Gastrocnemius medialis (tissue), 4 donors: ENCODE results near the gene OSMR. TPM values are rescaled to one million over a fixed set of nuclear protein-coding genes. Genes with fewer than 3 reads are reported as not detected.

Source experiments
- ATAC-seq, 2 donors: fragments of 150-250 bp; one replicate each; pipeline ENCODE4 v1.9.1; 2016
- DNase-seq, 2 donors: peaks; one replicate each; pipeline ENCODE4 v3.0.0-alpha.2; 2019
- H3K27ac ChIP-seq, 4 donors: fragments of 200-600 bp; sonication (generic); 1 replicate in 1 of 4; 2 replicates in 3 of 4; pipeline ENCODE4 v1.5.1; 2016 to 2018; ENCODE audit warnings: mild to moderate bottlenecking in 2 of 4, moderate library complexity in 1 of 4
- H3K27me3 ChIP-seq, 3 donors: fragments of 200-600 bp; sonication (generic) in 2 of 3; 1 replicate in 1 of 3; 2 replicates in 2 of 3; pipeline versions ENCODE4 v1.5.1 to v1.6.0; 2016 to 2019; ENCODE audit warnings: mild to moderate bottlenecking in 1 of 3, moderate library complexity in 1 of 3
- H3K36me3 ChIP-seq, 2 donors: fragments of 200-600 bp; sonication (generic) in 1 of 2; one replicate each; pipeline ENCODE4 v1.5.1; 2017 to 2018
- H3K4me1 ChIP-seq, 2 donors: fragments of 200-600 bp; sonication (generic) in 1 of 2; one replicate each; pipeline ENCODE4 v1.5.1; 2016 to 2017; ENCODE audit warnings: mild to moderate bottlenecking in 2 of 2
- H3K4me3 ChIP-seq, 4 donors: fragments of 200-600 bp; sonication (generic) in 3 of 4; 1 replicate in 1 of 4; 2 replicates in 3 of 4; pipeline ENCODE4 v1.5.1; 2016 to 2019; ENCODE audit warnings: mild to moderate bottlenecking in 2 of 4
- H3K9me3 ChIP-seq, 3 donors: fragments of 200-600 bp; sonication (generic) in 2 of 3; 1 replicate in 1 of 3; 2 replicates in 2 of 3; pipeline ENCODE4 v1.5.1; 2016 to 2019
- CTCF ChIP-seq, 5 experiments: fragments of 450-650 bp in 3 of 5; fragments of 200-600 bp in 2 of 5; sonication (generic) in 2 of 5; IDR thresholded peaks in 4 of 5; conservative IDR thresholded peaks in 1 of 5; 1 replicate in 4 of 5; 2 replicates in 1 of 5; pipeline ENCODE4 v1.5.1; 2016 to 2019; ENCODE audit warnings: antibody characterized with exemption in 5 of 5, mild to moderate bottlenecking in 3 of 5, moderate library complexity in 3 of 5
- POLR2A ChIP-seq, 2 donors: fragments of 450-650 bp; IDR thresholded peaks; one replicate each; pipeline ENCODE4 v1.6.1; 2017; ENCODE audit warnings: antibody characterized with exemption in 2 of 2, mild to moderate bottlenecking in 2 of 2, moderate library complexity in 2 of 2
- in situ Hi-C, 4 donors: fragments of 200-750 bp; cut with MboI; loops; one replicate each; pipeline versions ENCODE4 v1.15.0 to v1.8.0; 2017; ENCODE audit warnings: low sequenced_read_pairs in 4 of 4
- intact Hi-C: fragments of 100-400 bp; cut with DNase I; formaldehyde crosslinking; loops from one replicate; pipeline ENCODE4 v1.15.1; 2023; ENCODE audit warnings: low total_unique reads
- total RNA-seq, 4 donors: library from RNA; depleted of rRNA; stranded (reverse); fragments of >200 nt; gene quantifications; one replicate each; pipeline versions ENCODE4 v1.1.0 to v1.2.3, GENCODE V29; 2016

The OSMR gene
- total RNA-seq, 4 donors from 2014 or later: 4.9 to 12.4 (median 6.5) TPM

GRCh38 chr5:38871790-38872551 lies 26.2 kb downstream of the OSMR start:
- DNase-seq (no peak), ATAC-seq (peak; percentile 62 to 81)
- intact Hi-C loops: no loop called here
- Histone ChIP-seq H3K27me3 (no peaks in the 10 kb centered on the region), H3K9me3 (no peaks in the 10 kb centered on the region), H3K4me1 (no peaks in the 10 kb centered on the region), H3K36me3 (no peaks in the 10 kb centered on the region), H3K27ac (no peak overlapping the region), H3K4me3 (no peak overlapping the region)
- no peak for TF ChIP-seq CTCF (IDR thresholded peaks at IDR 0.05 in 4 of 5, conservative IDR thresholded peaks at IDR 0.05 in 1 of 5)
- no peak for TF ChIP-seq POLR2A (IDR thresholded peaks at IDR 0.05)
- in situ Hi-C loops: no loop called here

- DNase-seq (no peak), ATAC-seq (no peak)
- TF ChIP-seq POLR2A (IDR thresholded peaks at IDR 0.05) (no peak), CTCF (IDR thresholded peaks at IDR 0.05 in 4 of 5, conservative IDR thresholded peaks at IDR 0.05 in 1 of 5) (no peak)
- Histone ChIP-seq H3K4me1 (no peaks in the 10 kb centered on the region), H3K27ac (no peak overlapping the region), H3K9me3 (no peaks in the 10 kb centered on the region), H3K27me3 (no peaks in the 10 kb centered on the region), H3K4me3 (no peak overlapping the region), H3K36me3 (no peaks in the 10 kb centered on the region)
- intact Hi-C loops (no loop called here), in situ Hi-C loops (no loop called here)
These were observed 27.0 kb downstream of the OSMR start for GRCh38 chr5:38872826-38873225.

- no peaks in the 10 kb centered on the region for H3K36me3 ChIP-seq
- intact Hi-C loops (no loop called here), in situ Hi-C loops (no loop called here)
- H3K27ac ChIP-seq: no peak overlapping the region
- H3K9me3 ChIP-seq: no peaks in the 10 kb centered on the region
- no peak for DNase-seq
- ATAC-seq: no peak
- H3K27me3 ChIP-seq: no peaks in the 10 kb centered on the region
- no peaks in the 10 kb centered on the region for H3K4me1 ChIP-seq
- no peak overlapping the region for H3K4me3 ChIP-seq
- TF ChIP-seq POLR2A (IDR thresholded peaks at IDR 0.05): no peak
- no peak for TF ChIP-seq CTCF (IDR thresholded peaks at IDR 0.05 in 4 of 5, conservative IDR thresholded peaks at IDR 0.05 in 1 of 5)
These were observed 29.2 kb downstream of the OSMR start for GRCh38 chr5:38874948-38875456.

GRCh38 chr5:38878391-38879077 lies 32.7 kb downstream of the OSMR start:
- Histone ChIP-seq H3K4me1 (no peaks in the 10 kb centered on the region), H3K36me3 (no peaks in the 10 kb centered on the region), H3K27me3 (no peaks in the 10 kb centered on the region), H3K9me3 (no peaks in the 10 kb centered on the region), H3K27ac (no peak overlapping the region), H3K4me3 (no peak overlapping the region)
- TF ChIP-seq POLR2A (IDR thresholded peaks at IDR 0.05) (no peak), CTCF (IDR thresholded peaks at IDR 0.05 in 4 of 5, conservative IDR thresholded peaks at IDR 0.05 in 1 of 5) (no peak)
- ATAC-seq: no peak
- DNase-seq: no peak
- intact Hi-C loops: no loop called here
- in situ Hi-C loops: no loop called here
